Activated T-cell treated with anti-CD3 and anti-CD28 coated beads, Interleukin-2, amount 50 U/mL, for 24 hours (primary cell): ENCODE data around the gene PCNX3.

Source experiments
- DNase-seq: peaks from one replicate; pipeline ENCODE4 v3.0.0-alpha.2; 2020
- H3K27ac Mint-ChIP-seq: 2 replicates; pipeline ENCODE4 v1.8.0; 2020; ENCODE audit warnings: mild to moderate bottlenecking, mixed read lengths
- H3K27me3 Mint-ChIP-seq: 2 replicates; pipeline ENCODE4 v1.8.0; 2020; ENCODE audit warnings: mixed read lengths
- H3K36me3 Mint-ChIP-seq: 2 replicates; pipeline ENCODE4 v1.8.0; 2020; ENCODE audit warnings: low read depth, mixed read lengths
- H3K4me1 Mint-ChIP-seq: 2 replicates; pipeline ENCODE4 v1.8.0; 2020; ENCODE audit warnings: low read depth, mixed read lengths
- H3K4me3 Mint-ChIP-seq: 2 replicates; pipeline ENCODE4 v1.8.0; 2020; ENCODE audit warnings: mild to moderate bottlenecking, moderate library complexity, mixed read lengths
- H3K9me3 Mint-ChIP-seq: 2 replicates; pipeline ENCODE4 v1.8.0; 2020; ENCODE audit warnings: mixed read lengths

PCNX3 gene

GRCh38 chr11:65576867-65577755, 38.5 kb upstream of the PCNX3 start:
- Mint-ChIP-seq H3K36me3 (peaks cover 77% of the 10 kb centered on the region), H3K4me1 (peaks cover 50% of the 10 kb centered on the region)

GRCh38 chr11:65577756-65578109, 37.8 kb upstream of the PCNX3 start:
- Mint-ChIP-seq H3K4me1 (peaks cover 48% of the 10 kb centered on the region), H3K4me3 (peak overlapping the region; percentile 88), H3K27ac (peak overlapping the region; percentile 51), H3K36me3 (peaks cover 81% of the 10 kb centered on the region), H3K27me3 (no peaks in the 10 kb centered on the region), H3K9me3 (no peaks in the 10 kb centered on the region)
- no peak for DNase-seq

More at GRCh38 chr11:65576867-65577755, 38.5 kb upstream of the PCNX3 start:
- peak overlapping the region; percentile 88 for H3K4me3 Mint-ChIP-seq
- H3K9me3 Mint-ChIP-seq, result no peaks in the 10 kb centered on the region
- peak overlapping the region; percentile 90 for H3K27ac Mint-ChIP-seq
- DNase-seq, result peak; percentile 64
- H3K27me3 Mint-ChIP-seq, result no peaks in the 10 kb centered on the region

GRCh38 chr11:65578134-65578533, 37.4 kb upstream of the PCNX3 start:
- no peak for DNase-seq
- no peaks in the 10 kb centered on the region for H3K9me3 Mint-ChIP-seq
- H3K36me3 Mint-ChIP-seq, result peaks cover 82% of the 10 kb centered on the region
- H3K4me3 Mint-ChIP-seq, result peak overlapping the region; percentile 88
- peaks cover 47% of the 10 kb centered on the region for H3K4me1 Mint-ChIP-seq
- H3K27ac Mint-ChIP-seq, result peak overlapping the region; percentile 51
- H3K27me3 Mint-ChIP-seq, result no peaks in the 10 kb centered on the region

- Mint-ChIP-seq H3K36me3 (peaks cover 82% of the 10 kb centered on the region), H3K27ac (peak overlapping the region; percentile 51), H3K9me3 (no peaks in the 10 kb centered on the region), H3K4me1 (peaks cover 41% of the 10 kb centered on the region), H3K4me3 (peak overlapping the region; percentile 88), H3K27me3 (no peaks in the 10 kb centered on the region)
- DNase-seq, result no peak
Observed at GRCh38 chr11:65578667-65579066, 36.9 kb upstream of the PCNX3 start.

- Mint-ChIP-seq H3K4me3 (no peak overlapping the region), H3K36me3 (peaks cover 84% of the 10 kb centered on the region), H3K4me1 (peaks cover 39% of the 10 kb centered on the region), H3K9me3 (no peaks in the 10 kb centered on the region), H3K27me3 (no peaks in the 10 kb centered on the region), H3K27ac (peak overlapping the region; percentile 59)
- DNase-seq, result no peak
Observed at GRCh38 chr11:65579291-65579690, 36.3 kb upstream of the PCNX3 start.

GRCh38 chr11:65580031-65580692, 35.4 kb upstream of the PCNX3 start:
- Mint-ChIP-seq H3K4me3 (no peak overlapping the region), H3K36me3 (peaks cover 82% of the 10 kb centered on the region), H3K27me3 (no peaks in the 10 kb centered on the region), H3K27ac (peak overlapping the region; percentile 61), H3K4me1 (peaks cover 33% of the 10 kb centered on the region), H3K9me3 (no peaks in the 10 kb centered on the region)
- no peak for DNase-seq

GRCh38 chr11:65580756-65581155, 34.8 kb upstream of the PCNX3 start:
- Mint-ChIP-seq H3K27me3 (no peaks in the 10 kb centered on the region), H3K27ac (no peak overlapping the region), H3K4me3 (no peak overlapping the region), H3K9me3 (no peaks in the 10 kb centered on the region), H3K4me1 (peaks cover 28% of the 10 kb centered on the region), H3K36me3 (peaks cover 82% of the 10 kb centered on the region)
- DNase-seq, result no peak

GRCh38 chr11:65581928-65582327, 33.6 kb upstream of the PCNX3 start:
- peaks cover 34% of the 10 kb centered on the region for H3K4me1 Mint-ChIP-seq
- no peak for DNase-seq
- no peaks in the 10 kb centered on the region for H3K27me3 Mint-ChIP-seq
- peak overlapping the region; percentile 63 for H3K27ac Mint-ChIP-seq
- H3K36me3 Mint-ChIP-seq, result peaks cover 85% of the 10 kb centered on the region
- no peak overlapping the region for H3K4me3 Mint-ChIP-seq
- no peaks in the 10 kb centered on the region for H3K9me3 Mint-ChIP-seq

- peaks cover 37% of the 10 kb centered on the region for H3K4me1 Mint-ChIP-seq
- no peak overlapping the region for H3K4me3 Mint-ChIP-seq
Observed at GRCh38 chr11:65583589-65583988, 32.0 kb upstream of the PCNX3 start.

GRCh38 chr11:65584106-65584505, 31.5 kb upstream of the PCNX3 start:
- Mint-ChIP-seq H3K4me3 (no peak overlapping the region), H3K4me1 (peaks cover 40% of the 10 kb centered on the region), H3K27me3 (no peaks in the 10 kb centered on the region), H3K27ac (peak overlapping the region; percentile 52), H3K36me3 (peaks cover 92% of the 10 kb centered on the region), H3K9me3 (no peaks in the 10 kb centered on the region)
- no peak for DNase-seq

More at GRCh38 chr11:65583589-65583988, 32.0 kb upstream of the PCNX3 start:
- Mint-ChIP-seq H3K27me3 (no peaks in the 10 kb centered on the region), H3K27ac (peak overlapping the region; percentile 68), H3K36me3 (peaks cover 90% of the 10 kb centered on the region), H3K9me3 (no peaks in the 10 kb centered on the region)
- DNase-seq, result no peak

- DNase-seq, result no peak
- Mint-ChIP-seq H3K36me3 (peaks cover 89% of the 10 kb centered on the region), H3K9me3 (no peaks in the 10 kb centered on the region), H3K4me3 (no peak overlapping the region), H3K4me1 (peaks cover 44% of the 10 kb centered on the region), H3K27ac (no peak overlapping the region), H3K27me3 (no peaks in the 10 kb centered on the region)
Observed at GRCh38 chr11:65584723-65585171, 30.8 kb upstream of the PCNX3 start.

GRCh38 chr11:65585396-65586246, 30.0 kb upstream of the PCNX3 start:
- no peak for DNase-seq
- peak overlapping the region; percentile 77 for H3K27ac Mint-ChIP-seq
- no peaks in the 10 kb centered on the region for H3K9me3 Mint-ChIP-seq
- H3K4me3 Mint-ChIP-seq, result no peak overlapping the region
- no peaks in the 10 kb centered on the region for H3K27me3 Mint-ChIP-seq
- H3K4me1 Mint-ChIP-seq, result peaks cover 45% of the 10 kb centered on the region
- H3K36me3 Mint-ChIP-seq, result peaks cover 89% of the 10 kb centered on the region

GRCh38 chr11:65586247-65586630, 29.3 kb upstream of the PCNX3 start:
- peak overlapping the region; percentile 10 for H3K4me3 Mint-ChIP-seq
- H3K27ac Mint-ChIP-seq, result peak overlapping the region; percentile 77
- H3K27me3 Mint-ChIP-seq, result no peaks in the 10 kb centered on the region
- DNase-seq, result no peak
- no peaks in the 10 kb centered on the region for H3K9me3 Mint-ChIP-seq
- H3K4me1 Mint-ChIP-seq, result peaks cover 43% of the 10 kb centered on the region
- peaks cover 88% of the 10 kb centered on the region for H3K36me3 Mint-ChIP-seq

- DNase-seq, result no peak
- Mint-ChIP-seq H3K27me3 (no peaks in the 10 kb centered on the region), H3K27ac (peak overlapping the region; percentile 77), H3K4me1 (peaks cover 43% of the 10 kb centered on the region), H3K4me3 (peak overlapping the region; percentile 10), H3K36me3 (peaks cover 87% of the 10 kb centered on the region), H3K9me3 (no peaks in the 10 kb centered on the region)
Observed at GRCh38 chr11:65586676-65587075, 28.9 kb upstream of the PCNX3 start.
